ENCODE measurements around the gene RIC8B.

Gene RIC8B, protein sequence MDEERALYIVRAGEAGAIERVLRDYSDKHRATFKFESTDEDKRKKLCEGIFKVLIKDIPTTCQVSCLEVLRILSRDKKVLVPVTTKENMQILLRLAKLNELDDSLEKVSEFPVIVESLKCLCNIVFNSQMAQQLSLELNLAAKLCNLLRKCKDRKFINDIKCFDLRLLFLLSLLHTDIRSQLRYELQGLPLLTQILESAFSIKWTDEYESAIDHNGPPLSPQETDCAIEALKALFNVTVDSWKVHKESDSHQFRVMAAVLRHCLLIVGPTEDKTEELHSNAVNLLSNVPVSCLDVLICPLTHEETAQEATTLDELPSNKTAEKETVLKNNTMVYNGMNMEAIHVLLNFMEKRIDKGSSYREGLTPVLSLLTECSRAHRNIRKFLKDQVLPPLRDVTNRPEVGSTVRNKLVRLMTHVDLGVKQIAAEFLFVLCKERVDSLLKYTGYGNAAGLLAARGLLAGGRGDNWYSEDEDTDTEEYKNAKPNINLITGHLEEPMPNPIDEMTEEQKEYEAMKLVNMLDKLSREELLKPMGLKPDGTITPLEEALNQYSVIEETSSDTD

GRCh38 chr12:106774005-106774807, at the start of gene RIC8B:
Gene RIC8B, plus strand, starts transcription at chr12:106774682. Its CDS starts 64 bp downstream, at chr12:106774746.
- peak; percentile 94 for DNase-seq

- no peak for DNase-seq
Observed at GRCh38 chr12:106724934-106725333, 49.5 kb upstream of the RIC8B start.

GRCh38 chr12:106726603-106727202, 47.8 kb upstream of the RIC8B start:
- DNase-seq: peak; percentile 60

DNA sequence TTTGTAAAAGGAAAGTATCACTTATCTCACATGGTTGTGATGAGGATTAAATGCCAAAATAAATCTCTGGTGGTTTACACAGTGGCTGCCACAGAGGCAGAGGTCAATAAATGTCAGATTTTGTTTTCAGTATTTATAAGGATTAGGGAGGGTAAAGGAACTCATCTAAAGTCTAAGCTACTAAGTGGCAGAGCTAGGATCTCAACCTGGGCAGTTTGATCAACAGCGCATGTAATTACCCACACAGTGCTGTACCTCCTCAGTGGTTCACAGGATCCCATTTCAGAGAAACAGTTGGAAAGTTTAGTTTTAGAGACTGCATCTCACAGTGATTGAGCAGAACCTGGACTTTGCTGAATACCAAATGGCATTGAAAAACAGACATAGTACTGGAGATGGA, 44.9 kb upstream of the RIC8B start:
- DNase-seq: no peak

GRCh38 chr12:106732890-106733289, 41.6 kb upstream of the RIC8B start:
- no peak for DNase-seq

DNA sequence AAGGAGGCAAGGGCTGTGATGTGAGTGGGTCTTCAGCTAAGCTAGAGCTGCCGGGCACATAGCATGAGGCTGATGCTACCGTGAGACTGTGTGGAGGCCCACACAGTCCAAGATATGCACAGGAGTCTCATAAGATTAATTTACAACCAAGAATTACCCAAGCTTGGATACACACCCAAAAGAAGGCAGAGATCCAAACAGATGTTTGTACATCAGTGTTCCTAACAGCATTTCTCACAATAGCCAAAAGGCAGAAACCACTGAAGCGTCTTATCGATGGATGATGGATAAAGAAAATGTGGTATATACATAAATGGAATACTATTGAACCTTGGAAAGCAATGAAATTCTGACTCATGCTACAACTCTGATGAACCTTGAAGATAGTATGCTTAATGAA, 40.8 kb upstream of the RIC8B start:
- DNase-seq: no peak

- no peak for DNase-seq
Observed at GRCh38 chr12:106736051-106736957, 38.2 kb upstream of the RIC8B start.

DNA sequence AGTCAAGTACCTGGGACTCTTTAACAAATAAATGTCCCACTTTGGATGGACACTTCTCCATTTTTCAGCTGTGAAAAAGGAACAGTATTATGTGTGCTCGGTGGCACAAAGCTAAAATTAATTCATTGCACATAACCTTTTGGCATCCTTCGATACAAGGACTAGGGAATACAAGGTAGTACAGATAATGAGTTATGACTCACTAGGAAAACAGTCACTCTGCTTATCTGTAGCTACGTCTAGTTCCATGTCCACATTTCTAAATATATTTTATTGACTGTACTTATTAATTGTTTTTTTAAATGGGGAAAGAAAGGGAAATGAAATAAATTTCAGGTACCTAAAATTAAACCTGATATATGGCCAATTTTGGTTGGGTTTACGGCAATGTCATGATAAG, 35.2 kb upstream of the RIC8B start:
- DNase-seq: no peak

DNA sequence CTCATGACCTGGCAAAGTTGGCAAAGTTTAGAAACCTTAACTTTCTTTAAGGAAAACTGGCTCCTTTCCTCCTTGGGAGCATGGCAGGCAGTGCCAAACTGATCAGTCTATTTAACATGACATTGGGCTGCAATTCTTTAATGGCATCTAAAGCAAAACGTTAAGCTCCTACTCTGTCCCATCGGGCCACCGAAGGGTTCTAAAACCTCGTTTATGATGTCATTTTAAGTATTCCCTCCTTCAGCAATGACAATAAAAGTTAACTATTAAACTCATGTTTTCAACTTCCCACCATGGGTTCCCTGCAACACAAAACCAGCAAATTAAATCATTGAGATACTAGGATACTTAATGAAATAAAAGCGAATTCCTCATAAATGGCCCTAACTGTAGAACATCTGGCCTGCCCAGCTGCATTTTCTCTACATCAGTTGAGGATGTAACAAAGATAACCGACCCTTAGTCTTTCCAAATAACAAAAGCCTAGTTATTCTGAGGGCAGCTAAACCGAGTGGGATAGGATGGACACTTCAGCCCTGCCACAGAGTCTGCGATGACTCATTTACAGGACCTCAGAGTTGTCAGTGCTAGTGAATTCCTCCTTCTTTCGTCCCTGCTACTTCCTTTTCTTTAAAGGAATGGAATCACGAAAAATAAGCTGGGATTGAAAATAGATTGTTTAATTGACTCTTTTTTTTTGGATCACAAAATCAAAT, 34.5 kb upstream of the RIC8B start:
- DNase-seq: no peak

GRCh38 chr12:106740818-106741217, 33.7 kb upstream of the RIC8B start:
- DNase-seq: no peak

DNA sequence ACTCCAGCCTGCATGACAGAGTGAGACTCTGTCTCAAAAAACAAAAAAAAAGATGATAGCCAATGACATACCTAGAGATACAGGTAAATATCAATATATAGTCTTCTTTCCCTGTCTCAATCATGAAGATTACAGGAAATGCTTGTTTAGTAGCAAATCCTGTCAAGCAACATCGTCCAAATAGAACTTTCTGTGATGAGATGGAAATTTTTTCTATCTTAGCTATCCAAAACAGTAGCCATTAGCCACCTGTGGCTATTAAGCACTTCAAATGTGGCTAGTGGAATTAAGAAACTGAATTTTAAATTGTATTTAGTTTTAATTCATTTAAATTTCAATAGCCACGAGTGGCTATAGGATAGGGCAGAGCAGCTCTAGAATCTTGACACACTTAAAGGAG, 33.2 kb upstream of the RIC8B start:
- DNase-seq: no peak

DNA sequence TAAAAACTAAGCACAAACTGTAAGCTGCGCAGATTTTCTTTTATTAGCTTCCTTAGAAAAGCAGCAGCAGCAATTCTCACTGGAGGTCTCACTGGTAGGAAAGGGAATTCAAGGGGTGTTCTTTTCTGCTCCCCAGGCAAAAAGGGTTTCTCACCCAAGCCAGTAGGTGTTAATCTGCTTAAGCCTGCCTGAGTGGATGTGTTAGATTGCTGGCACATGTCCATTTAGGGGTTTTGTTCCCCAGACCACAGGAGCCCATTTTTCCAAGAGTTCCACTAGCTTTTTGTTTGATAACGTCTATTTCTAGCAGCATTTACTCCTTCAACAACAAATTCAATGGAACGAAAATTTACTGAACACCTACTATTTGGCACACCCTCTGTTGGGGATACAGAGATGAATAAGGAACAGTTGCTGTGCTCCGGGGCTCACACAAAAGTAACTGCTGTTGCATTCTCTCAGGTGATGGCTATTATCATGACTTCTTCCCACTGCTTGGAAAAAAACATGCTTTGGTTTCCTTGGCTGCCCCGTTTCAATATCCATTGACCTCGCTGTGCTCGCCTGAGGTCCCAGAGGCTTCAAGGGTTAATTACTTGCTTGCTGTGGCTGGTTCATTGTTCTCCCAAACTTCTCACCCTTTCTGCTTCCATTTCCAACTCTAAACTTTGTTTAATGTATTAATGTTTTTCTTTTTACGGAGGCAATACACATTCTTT, 31.1 kb upstream of the RIC8B start:
- DNase-seq: no peak

DNA sequence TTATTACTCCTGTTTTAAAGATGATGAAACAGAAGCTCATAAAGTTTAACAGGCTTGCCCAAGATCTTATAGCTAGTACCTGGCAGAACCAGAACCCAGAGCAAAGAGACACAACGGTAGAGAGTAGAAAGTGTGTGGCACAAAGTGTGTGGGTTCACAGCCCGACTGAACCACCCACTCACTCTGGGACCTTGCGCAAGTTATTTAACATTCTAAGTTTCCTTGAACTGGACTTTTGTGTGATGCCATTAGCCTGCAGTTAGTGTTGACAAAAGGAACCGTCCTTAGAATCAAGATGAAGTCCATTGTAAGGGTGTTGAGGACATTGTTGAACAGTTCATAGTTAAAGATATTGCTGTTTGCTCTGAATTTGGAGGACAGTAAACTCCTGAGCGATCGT, 29.9 kb upstream of the RIC8B start:
- no peak for DNase-seq

GRCh38 chr12:106745181-106745745, 29.2 kb upstream of the RIC8B start:
- no peak for DNase-seq

GRCh38 chr12:106747973-106748436, 26.5 kb upstream of the RIC8B start:
- peak; percentile 69 for DNase-seq

GRCh38 chr12:106750524-106750923, 24.0 kb upstream of the RIC8B start:
- DNase-seq: no peak

GRCh38 chr12:106753526-106753925, 21.0 kb upstream of the RIC8B start:
- peak; percentile 78 for DNase-seq

DNA sequence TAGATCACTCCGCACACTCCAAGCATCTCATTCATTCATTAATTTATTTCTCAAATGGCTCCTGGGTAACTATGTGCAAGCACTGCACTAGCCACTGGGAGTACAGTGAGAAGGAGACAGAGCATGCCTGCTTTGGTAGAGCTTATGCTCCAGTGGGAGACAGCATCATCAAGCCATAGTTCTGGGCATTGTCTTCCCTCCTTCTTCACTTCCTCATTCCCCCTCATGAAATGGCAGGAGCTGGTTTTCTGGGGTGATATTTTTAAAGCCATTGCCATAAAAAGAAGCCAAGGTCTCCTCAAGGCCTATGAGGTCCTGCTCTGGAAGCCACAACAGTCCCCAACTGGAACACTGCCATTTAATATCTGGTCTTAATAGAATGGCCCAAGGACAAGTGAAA, 20.2 kb upstream of the RIC8B start:
- DNase-seq: no peak

DNA sequence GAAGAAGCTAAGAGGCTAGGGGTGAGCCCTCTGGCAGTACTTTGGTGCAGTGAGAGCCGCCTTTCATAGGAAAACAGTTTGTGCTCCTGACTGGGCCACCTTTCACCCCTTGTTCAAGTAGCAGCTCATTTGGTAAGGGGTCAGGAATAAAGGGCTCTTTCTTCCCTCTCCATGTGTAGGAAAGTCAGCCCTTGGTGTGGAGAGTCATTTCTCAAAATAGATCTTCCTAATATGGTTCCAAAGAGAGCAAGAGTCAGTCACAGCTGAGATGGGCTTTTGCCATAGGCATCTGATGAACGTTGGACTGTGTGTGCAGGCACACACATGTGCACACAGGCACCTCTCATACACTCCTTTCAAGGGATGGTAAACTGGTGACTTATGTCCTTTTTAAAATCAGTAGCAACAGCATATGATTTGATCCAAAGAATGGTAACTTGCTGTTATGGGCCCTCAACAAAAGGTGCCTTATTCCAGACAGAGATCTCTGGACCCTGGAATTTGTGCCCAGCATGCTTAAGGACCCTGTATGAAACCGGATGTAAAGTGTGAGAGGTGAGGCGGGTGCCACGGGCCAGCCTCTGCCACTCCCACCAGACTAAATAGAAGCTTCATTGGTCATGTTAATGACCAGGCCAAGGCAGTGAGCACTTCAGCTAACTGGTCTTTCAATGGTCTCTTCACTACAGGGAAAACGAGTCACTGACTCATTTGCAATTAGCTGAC, 16.7 kb upstream of the RIC8B start:
- DNase-seq: no peak
